ENCODE data around the gene TNFRSF6B.

GRCh38 chr20:63686492-63687321 is 9.7 kb upstream of the TNFRSF6B start:
- TF ChIP-seq, protein P1, sequence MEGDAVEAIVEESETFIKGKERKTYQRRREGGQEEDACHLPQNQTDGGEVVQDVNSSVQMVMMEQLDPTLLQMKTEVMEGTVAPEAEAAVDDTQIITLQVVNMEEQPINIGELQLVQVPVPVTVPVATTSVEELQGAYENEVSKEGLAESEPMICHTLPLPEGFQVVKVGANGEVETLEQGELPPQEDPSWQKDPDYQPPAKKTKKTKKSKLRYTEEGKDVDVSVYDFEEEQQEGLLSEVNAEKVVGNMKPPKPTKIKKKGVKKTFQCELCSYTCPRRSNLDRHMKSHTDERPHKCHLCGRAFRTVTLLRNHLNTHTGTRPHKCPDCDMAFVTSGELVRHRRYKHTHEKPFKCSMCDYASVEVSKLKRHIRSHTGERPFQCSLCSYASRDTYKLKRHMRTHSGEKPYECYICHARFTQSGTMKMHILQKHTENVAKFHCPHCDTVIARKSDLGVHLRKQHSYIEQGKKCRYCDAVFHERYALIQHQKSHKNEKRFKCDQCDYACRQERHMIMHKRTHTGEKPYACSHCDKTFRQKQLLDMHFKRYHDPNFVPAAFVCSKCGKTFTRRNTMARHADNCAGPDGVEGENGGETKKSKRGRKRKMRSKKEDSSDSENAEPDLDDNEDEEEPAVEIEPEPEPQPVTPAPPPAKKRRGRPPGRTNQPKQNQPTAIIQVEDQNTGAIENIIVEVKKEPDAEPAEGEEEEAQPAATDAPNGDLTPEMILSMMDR (IDR thresholded peaks at IDR 0.05; ENCODE audit: insufficient read depth, low read length, poor library complexity, severe bottlenecking): no peak
- no peak for TF ChIP-seq EZH2phosphoT487 (conservative IDR thresholded peaks at IDR 0.05; ENCODE audit: low read length)

Data from SU-DHL-6 (cell line).